Measurements from ENCODE around the gene GAGE12D.
"Not testable (repeated sequence)": the region's sequence is repeated elsewhere in the genome, so short reads cannot be mapped to it uniquely, and the experiment has no call there.

GAGE12D gene

GRCh38 chrX:49541433-49541832 lies at the start of gene GAGE12D:
Gene GAGE12D, plus strand, starts transcription at chrX:49541733. Its CDS starts 1,155 bp downstream, at chrX:49542888.
- DNase-seq, result not testable (repeated sequence)

- DNase-seq, result not testable (repeated sequence)
These were observed 9.7 kb upstream of the GAGE12D start, which contains the start of gene GAGE12C for GRCh38 chrX:49531877-49532276. Gene GAGE12C, plus strand, starts transcription at chrX:49532177. Its CDS starts 1,155 bp downstream, at chrX:49533332.

GRCh38 chrX:49550989-49551388 lies 9.5 kb downstream of the GAGE12D start, which contains the start of gene GAGE12E:
Gene GAGE12E, plus strand, starts transcription at chrX:49551289. Its CDS starts 1,155 bp downstream, at chrX:49552444.
- DNase-seq, result not testable (repeated sequence)

GRCh38 chrX:49560542-49560941 lies 19.0 kb downstream of the GAGE12D start, which contains the start of gene GAGE12F:
Gene GAGE12F, plus strand, starts transcription at chrX:49560842. Its CDS starts 1,155 bp downstream, at chrX:49561997.
- not testable (repeated sequence) for DNase-seq

GRCh38 chrX:49568728-49569127 lies 27.2 kb downstream of the GAGE12D start:
- not testable (repeated sequence) for DNase-seq

- not testable (repeated sequence) for DNase-seq
These were observed 27.6 kb downstream of the GAGE12D start for GRCh38 chrX:49569152-49569551.

GRCh38 chrX:49570100-49570499 lies 28.6 kb downstream of the GAGE12D start, which contains the start of gene GAGE12G:
Gene GAGE12G, plus strand, starts transcription at chrX:49570400. Its CDS starts 1,155 bp downstream, at chrX:49571555.
- not testable (repeated sequence) for DNase-seq

GRCh38 chrX:49579649-49580048 lies 38.1 kb downstream of the GAGE12D start, which contains the start of gene GAGE12H:
Gene GAGE12H, plus strand, starts transcription at chrX:49579949. Its CDS starts 1,155 bp downstream, at chrX:49581104.
- DNase-seq, result not testable (repeated sequence)

- DNase-seq, result not testable (repeated sequence)
These were observed 47.7 kb downstream of the GAGE12D start, which contains the start of gene GAGE2A for GRCh38 chrX:49589196-49589595. Gene GAGE2A, plus strand, starts transcription at chrX:49589496. Its CDS starts 1,155 bp downstream, at chrX:49590651.

GRCh38 chrX:49589769-49590478 lies 48.4 kb downstream of the GAGE12D start:
- DNase-seq, result not testable (repeated sequence)

- not testable (repeated sequence) for DNase-seq
These were observed 49.0 kb downstream of the GAGE12D start for GRCh38 chrX:49590488-49590887.

Data from activated CD4-positive, alpha-beta T cell treated with anti-CD3 and anti-CD28 coated beads for 1 hour (primary cell).